Activated gamma-delta T cell treated with Interleukin-2 at 50 U/mL for 16 hours (primary cell): ENCODE results near the gene ADAMTS16.

ENCODE experiments used
- DNase-seq: peaks from one replicate; pipeline ENCODE4 v3.0.0-alpha.2; 2020

ADAMTS16 gene

DNA sequence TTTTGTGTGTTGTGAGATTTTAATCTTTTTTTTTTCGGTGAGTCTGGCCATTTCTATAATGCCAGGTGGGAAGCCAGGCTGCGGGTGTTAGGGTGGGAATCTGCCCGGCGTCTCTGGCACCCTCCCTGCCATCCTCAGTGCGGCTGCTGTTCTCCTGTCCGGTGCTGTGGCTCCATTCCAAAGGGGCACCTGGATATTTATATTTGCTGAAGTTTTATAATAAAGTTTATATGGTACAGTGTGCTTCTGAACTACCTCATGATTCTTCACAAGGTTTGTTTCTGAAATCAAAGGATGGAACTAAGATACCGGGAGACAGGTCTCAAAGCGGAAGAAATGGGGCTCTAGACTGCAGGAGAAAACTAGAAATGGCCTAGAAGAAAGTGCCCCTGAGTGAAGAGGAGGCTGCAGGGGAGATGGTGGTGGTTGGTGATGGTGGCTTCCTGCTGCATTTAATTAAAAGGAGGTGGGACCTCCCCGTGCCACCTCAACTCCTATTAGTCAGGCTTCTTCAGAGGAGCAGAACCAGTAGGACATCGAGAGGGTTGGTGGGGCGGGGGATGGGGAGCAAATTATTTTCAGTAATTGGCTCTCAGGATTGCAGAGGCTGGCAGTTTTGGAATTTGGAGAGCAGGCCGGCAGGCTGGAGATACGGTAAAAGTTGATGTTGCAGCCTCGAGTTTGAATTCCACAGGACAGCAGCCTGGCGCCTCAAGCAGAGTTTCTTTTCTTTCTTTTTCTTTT is 180.1 kb downstream of the ADAMTS16 start:
- DNase-seq = no peak

DNA sequence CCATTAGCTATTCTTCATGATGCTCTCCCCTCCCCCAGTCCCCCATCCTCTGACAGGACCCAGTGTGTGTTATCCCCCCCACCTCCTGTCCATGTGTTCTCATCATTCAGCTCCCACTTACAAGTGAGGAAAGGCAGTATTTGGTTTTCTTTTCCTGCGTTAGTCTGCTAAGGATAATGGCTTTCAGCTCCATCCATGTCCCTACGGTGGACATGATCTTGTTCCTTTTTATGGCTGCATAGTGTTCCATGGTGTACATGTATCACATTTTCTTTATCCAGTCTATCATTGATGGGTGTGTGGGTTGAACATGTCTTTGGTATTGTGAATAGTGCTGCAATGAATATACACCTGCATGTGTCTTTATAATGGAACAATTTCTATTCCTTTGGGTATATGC is 181.0 kb downstream of the ADAMTS16 start:
- no peak for DNase-seq

DNA sequence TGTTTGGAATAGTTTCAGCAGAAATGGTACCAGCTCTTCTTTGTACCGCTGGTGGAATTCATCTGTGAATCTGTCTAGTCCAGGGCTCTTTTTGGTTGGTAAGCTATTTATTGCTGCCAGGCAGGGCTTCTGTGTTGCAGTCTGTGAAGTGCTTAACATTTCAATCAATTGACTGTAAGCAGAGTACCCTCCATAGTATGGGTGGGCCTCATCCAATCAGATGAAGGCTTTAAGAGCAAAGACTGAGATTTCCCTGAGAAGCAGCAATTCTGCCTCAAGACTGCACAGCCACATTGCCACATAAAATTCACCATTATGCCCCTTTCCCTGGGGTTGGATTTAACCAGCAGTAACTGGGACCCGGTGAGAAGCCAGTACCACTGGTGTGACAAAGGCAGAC is 183.4 kb downstream of the ADAMTS16 start:
- DNase-seq = no peak

DNA sequence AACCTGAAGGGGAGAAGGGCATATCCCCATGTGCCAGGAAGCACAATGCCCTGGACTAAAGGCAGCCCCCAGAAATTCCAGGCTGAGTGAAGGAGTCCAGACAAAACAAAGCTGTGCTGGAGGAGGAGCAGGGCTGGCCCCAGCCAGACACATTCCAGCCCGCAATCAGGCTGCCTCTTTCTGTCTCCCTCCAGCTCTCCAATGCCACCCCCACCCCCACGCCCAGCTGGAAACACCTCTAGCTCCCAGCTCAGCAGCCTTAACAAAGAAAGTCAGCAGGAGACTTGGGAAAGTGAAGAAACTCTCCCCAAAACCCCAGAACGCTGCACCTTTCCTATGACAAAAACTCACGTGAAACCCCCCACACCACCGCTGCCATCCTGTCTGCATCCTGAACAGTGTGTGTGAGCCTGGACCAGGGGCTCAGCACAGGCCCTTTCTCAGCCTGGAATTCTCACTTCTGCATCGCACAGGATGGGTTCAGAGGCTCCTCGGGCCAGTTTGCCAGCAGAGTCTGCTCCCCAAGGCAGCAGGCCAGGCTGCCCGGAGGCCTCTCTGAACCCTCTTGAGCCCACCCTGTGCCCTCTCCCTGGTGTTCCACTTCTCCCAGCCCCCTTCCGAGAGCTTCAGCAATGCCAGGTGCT is 186.1 kb downstream of the ADAMTS16 start:
- no peak for DNase-seq

DNA sequence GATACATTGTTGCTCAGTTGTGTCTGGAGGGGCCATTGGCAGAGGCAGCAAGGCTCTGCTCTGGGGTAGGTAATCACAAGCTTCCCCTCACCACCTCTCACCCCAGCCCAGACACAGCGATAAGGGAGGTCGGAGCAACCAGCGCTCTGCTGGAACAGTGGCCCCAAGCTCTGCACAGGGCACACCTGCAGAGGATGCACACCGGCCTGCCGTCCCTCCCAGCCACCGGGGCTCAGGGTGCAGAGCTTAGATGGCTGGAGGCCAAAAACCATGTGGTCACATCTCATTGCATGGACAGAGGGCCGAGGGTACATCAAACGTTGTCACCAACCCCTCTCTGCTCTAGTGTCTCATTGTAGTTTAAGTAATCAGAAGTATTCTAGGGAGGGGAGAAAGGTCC is 187.0 kb downstream of the ADAMTS16 start:
- DNase-seq = no peak

DNA sequence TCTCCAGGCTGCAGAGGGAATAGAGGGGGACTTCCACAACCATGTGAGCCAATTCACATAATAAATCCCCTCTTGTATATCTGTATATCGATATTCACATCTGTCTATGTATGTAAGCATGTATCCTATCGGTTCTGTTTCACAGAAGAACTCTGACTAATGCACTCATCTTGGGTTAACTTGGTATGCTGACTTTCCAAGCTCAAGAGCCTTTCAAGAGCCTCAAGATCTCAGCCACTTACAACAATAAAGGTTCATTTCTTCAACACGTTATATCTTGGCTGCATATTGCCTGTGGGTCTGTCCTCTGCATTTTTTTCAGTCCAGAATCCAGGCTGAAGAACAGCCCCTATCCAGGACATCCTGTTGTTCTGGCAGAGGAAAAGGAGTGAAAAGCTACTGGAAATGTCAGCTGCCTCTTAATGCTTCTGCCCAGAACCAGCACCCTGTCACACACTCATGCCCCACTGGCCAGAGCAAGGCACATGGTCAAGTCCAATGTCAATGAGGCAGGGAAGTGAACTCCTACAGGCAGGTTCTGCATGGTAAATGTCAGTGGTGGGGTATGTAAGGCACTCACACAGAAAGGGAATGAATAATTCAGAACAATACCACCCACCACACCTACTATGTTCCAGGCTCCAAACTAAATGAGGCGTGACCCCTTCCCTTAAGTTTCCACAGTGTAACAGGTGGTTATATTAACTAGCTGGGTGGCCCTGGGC is 190.8 kb downstream of the ADAMTS16 start:
- no peak for DNase-seq

DNA sequence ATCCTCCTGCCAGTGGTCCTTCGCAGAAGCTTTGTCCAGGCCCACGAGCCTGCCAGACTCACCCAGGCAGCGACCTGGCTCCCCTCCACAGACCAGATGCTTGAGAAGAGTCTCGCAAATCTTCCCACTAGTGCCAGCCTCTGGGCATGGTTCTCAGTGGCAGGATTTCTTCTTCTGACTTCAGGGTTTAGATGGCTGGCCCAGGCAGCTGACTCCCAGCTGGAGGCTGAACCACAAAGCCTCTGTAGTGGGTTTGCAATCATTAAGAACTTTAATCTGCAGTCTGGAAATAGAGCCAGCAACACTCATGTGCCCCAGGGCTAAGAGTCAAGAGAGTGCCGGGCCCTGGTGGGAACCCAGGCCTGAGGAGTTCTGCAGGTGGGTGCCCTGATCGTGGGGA is 191.7 kb downstream of the ADAMTS16 start:
- no peak for DNase-seq

DNA sequence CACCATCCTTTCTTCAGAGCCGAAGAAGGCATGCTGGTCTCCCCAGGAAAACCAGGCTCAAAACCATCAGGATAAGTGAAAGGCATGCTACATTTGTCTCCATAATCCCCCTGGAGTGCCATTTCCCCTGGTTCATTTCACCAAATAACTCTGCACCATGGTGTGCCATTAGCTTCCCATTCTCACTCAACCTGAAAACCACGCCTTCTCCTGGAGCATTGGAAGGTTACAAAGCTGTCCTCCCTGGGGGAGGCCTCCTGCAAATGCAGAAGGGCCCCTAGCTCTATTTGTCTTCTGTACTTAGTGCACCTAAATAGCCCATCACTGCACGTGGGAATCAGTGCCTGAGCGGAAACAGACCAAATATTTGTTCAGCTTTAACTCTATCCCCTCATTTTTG is 192.2 kb downstream of the ADAMTS16 start:
- no peak for DNase-seq

DNA sequence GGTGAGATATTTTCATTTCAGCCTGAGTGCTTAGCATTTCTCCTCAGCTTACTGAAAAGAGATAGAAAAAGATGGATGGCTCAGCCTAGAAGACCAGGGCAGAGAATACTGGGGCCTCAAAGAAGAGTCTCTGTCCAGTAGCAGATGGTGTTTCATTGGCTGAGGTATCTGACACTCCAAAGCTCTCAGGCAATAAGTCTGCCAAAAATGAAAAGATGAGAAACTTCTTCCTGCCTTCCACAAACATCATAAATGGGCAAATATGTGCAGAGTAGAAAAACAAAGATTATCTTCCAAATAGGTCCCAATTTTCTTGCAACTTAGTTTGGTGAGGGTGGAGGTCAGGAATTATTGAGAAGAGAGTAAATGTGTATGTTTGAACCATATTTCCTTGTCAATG is 195.0 kb downstream of the ADAMTS16 start:
- no peak for DNase-seq

DNA sequence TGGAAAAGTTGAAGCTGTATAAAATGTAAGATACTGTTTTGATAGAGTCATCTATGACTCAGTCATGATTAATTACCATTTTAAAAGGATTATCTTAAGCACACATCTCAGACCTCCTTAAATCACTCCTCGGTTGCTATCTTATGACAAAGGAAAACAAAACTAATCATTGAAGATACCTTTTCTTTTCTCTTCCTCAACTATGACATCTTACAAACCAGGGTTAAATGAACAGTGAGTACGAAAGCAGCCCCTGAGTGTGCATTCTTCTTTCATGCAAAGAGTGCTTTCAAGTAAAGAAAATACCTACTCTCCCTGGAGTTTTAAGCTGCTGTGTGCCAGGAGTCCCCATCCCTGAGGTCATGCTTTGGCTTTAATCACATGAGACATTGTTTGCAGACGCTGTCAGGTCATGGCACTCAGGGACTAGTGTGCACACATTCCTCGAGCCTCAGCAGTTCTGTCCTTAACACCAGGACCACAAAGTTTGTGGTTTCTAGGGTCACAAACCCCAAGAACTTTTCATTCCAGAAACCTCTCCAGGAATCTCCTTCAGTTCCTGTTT is 195.7 kb downstream of the ADAMTS16 start:
- no peak for DNase-seq

DNA sequence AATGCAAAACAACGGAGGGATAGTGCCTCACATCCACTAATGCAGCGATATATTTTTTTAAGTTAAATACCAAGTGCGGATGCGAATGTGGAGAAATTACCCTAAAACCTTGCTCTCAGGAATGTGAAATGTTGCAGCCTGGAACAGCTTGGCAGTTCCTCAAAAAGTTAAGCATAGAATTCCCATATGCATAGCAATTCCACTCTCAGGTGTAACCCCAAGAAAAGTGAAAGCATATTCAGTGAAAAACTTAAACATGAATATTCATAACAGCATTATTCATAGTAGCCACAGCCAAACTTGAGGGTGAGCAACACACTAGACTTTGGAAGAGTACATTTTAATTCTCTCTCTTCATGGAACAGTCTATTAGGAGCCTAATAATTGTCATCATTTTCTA is 199.1 kb downstream of the ADAMTS16 start:
- no peak for DNase-seq

DNA sequence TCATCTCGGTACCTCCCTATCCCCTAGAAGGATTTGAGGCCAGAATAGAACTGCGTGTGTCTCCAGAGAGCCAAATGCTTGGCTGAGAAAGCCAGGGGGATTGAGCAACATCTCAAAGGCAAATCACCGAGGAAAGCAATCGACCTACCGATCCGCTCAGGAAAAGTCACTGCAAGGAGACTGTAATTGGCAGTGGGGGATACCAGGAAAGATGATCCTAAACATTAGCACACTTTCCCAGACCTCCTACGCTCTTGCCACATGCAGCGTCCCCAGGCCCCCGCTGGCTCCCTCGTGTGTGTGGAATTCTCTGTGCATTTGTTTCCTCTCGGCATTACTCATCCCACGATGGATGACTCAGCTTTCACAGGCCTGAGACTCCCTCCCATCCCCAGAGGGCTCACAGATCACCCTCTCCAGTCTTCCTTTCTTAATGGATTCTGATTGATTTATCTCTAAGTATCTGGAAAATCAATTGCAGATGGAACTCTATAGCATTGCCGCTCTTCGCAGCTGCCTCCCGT is 200.1 kb downstream of the ADAMTS16 start:
- DNase-seq = no peak

DNA sequence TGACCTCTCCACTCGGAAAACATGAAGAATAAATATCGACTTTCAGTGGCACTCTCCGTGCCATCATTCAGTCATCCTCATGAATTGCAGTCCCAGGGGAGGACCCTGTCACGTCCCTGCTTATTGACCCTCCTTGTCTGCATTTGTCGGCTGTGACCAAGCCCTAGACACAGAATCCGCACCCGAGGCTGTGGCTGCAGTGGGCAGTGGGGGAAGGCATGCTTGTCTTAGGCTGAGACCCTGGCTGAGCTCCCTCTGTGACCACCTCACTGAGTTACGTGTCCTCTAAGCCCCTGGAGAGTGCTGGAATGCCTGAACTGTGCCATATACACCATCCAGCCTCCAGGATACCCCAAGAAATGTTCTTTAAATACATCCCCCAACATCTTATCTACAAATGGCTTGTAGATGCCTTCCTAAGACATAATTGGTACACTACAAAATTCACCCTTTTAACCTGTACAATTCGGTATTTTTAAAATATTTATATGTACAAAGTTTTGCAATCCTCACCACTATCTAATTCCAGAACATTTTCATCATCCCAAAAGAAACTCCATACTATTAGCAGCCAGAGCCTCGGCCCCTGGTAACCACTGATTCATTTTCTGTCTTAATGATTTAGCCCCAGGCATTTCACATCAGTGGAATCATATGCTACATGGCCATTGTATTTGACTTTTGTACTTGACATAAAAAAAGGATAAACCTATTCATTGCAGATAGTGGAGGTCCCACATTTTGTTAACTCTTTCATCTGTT is 201.6 kb downstream of the ADAMTS16 start:
- DNase-seq = no peak

DNA sequence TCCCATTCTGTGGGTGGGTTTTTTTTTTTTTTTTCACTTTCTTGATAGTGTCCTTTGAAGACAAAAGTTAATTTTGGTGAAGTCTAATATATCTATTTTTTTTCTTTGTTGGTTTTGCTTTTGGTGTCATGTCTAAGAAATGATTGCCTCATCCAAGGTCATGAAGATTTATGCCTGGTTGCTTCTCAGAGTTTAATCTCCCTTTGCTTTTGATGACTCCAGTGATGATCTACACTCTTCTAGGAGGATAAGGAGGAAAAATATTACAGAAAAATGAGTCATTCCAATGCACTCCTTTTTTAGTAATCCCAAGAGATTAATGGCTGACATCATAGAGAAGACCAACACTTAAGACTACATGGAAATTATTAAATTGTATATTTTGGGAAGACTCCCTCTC is 202.7 kb downstream of the ADAMTS16 start:
- DNase-seq = no peak

DNA sequence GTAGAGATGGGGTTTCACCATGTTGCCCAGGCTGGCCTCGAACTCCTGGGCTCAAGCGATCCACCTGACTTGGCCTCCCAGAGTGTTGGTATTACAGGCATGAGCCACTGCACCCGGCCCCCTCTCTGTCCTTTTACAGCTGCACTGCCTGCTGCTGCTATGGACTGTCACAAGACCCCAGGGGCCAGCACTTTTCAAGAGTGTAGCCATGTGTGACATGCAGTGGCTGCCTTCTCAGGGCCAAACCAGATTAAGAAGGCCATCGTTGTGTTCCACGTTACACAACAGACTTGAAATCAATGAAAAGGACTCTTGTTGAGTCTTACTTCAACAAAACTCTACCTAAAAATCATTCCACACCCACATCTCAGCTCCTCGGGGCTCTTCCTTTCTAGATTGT is 203.4 kb downstream of the ADAMTS16 start:
- no peak for DNase-seq

DNA sequence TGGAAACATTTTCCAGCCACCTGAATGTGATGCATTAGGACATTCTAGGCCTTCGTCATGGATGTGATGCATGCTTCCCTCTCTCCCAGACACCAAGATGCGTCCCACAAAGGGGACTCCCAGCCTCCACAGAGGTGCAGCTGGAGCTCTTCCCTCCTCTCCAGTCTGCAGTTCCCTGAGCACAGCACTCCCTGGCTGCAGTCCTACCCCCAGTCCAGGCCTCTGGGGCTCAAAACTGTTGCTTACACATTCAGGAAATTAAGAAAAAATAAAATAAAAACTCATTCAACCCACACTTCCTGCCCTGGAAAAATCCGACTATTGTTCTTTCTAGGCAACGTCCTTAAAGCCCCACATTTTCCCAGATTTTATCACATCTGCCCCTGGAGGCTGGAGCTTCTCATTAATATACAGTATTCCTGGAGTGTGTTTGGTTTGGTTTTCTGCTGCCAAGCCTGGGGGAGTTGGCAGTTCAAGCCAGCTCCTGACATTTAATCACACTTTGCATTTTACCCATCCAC is 204.0 kb downstream of the ADAMTS16 start:
- no peak for DNase-seq

DNA sequence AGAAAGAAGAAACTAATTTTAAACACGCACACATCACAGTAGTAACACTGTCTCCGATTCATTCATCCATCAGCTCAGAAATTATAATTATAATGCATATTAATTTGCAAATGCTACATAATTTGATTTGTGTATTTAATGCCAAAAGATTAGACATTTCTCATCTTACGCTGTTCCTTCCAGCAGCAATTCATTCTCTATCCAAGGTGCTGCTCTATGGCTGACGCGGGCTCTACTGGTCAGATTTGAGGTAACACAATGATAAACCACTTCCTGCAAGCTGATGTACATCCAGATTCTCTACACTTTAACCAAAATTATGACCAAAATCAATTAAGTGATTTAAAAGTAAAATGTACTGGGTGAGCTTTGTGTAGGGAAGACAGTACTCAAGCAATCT is 204.5 kb downstream of the ADAMTS16 start:
- DNase-seq = no peak

DNA sequence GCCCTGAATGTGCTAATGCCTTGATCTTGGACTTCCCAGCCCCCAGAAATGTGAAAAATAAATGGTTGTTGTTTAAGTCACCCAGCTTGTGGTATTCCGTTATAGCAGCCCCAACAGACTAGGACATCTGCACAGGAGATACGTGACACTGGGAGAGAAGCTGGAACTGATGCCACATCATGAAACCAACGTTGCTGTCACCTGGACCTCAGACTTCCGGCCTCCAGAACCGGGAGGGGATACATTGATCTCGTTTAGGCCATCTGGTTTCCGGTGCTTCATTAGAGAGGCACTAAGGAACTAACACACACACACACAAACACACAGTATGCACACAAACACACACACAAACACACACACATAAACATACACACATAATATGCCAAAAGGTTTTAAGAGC is 207.3 kb downstream of the ADAMTS16 start:
- DNase-seq = no peak

DNA sequence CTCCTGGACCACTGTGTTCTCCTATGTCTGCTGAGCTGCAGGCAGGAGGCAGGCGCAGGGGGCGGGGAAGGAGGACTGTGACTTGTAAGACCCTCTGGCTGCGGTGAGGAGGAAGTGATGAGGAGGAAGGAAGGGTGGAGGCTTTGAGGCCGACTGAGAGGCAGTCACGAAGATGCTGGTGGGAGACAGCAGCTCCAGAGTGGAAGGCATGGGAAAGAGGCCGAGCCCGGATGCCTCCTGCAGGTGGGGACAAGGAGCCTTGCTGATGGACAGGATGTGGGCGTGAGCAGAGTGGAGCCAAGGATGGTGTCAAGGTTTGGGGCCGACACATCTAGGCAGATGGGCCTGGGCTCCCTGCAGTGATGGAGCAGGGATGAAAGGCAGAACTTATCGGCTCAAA is 208.0 kb downstream of the ADAMTS16 start:
- no peak for DNase-seq

DNA sequence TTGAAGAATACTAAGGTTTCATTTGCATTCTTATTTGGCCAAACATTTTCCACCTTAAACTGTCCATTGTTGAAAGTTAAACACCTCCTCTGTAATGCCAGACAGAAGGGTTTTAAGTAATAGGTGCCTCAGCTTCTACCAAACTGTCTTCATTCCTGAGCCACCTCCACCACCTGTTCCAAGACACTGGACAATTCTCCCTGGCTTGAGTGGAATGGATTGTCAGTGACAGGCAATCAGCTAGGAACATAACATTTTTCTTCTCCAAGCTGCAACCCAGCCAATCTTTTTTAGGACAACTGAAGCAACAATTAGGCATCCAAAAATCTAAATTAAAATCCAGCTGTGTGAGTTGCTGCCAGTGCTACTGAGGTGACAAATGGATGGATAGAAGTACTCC is 208.4 kb downstream of the ADAMTS16 start:
- no peak for DNase-seq

DNA sequence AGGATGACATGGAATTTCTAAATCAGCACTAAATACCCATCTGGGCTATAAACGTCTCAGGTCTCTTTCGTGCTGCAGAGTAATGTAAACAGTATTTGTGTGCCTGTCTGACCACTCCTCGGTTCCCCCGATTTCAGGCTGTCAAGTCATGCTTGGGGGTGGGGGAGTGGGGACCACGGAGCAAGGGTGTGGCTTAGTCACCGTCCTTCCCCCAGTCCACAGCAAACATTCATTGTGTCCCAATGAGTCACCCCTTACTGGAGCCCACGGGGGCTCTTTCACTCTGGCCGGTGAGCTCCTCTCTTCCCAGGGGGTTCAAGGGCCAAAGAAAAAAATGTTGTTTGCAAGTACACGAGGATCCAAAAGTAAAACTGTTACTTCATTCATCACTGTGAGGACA is 210.0 kb downstream of the ADAMTS16 start:
- DNase-seq = no peak

DNA sequence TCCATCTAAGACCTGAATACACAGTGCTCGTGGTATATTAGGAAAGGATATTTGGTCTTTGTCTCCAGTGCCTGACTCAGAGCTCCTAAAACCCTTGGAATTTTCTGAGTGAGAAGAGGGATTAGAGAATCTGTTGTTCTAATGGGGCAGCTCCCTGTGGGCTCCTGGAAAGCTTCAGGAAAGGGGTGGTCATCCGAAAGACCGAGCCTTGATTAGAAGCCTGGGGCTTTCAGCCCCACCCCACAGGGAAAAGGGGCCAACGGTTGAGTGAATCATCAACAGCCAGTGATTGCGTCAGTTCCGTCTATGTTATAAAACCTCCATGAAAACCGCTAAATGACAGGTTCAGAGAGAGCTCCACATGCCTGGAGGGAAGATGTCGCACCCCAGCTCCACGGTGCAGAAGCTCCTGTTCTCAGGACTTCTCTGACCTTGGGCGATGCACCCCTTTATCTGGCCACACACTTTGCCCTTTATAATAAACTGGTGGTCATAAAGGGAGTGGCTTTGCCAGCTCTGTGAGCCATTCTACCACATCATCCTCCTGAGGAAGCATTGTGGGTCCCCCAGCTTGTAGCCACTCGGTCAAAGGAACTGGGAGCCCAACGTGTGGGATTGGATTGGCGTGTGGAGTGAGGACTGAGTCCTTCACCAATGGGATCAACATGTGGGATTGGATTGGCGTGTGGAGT is 211.3 kb downstream of the ADAMTS16 start:
- DNase-seq = no peak
